T follicular helper cell (primary cell): ENCODE data around the gene NRIP2.
"Not testable (repeated sequence)": the region's sequence is repeated elsewhere in the genome, so short reads cannot be mapped to it uniquely, and the experiment has no call there.

ENCODE experiments used
- DNase-seq: peaks from one replicate; pipeline ENCODE4 v3.0.0-alpha.2; 2020; ENCODE audit warnings: low read depth
- total RNA-seq, 2 experiments: gene quantifications; one replicate each; lab custom pipeline; 2026; lab: John Stamatoyannopoulos, UW

Gene NRIP2
- total RNA-seq = 0 reads per million in 2 experiments

GRCh38 chr12:2834581-2835491, at the start of gene NRIP2:
Gene NRIP2 (minus strand): TSS chr12:2835035. CDS start chr12:2834983, 52 bp downstream.
- no peak for DNase-seq

- DNase-seq = no peak
These were observed 45.0 kb upstream of the NRIP2 start for GRCh38 chr12:2879853-2880252.

GRCh38 chr12:2877953-2878732, 43.3 kb upstream of the NRIP2 start:
- DNase-seq = no peak

GRCh38 chr12:2877047-2877952, 42.5 kb upstream of the NRIP2 start, which contains the start of the genes FOXM1 and RHNO1:
Gene FOXM1 (minus strand): TSS chr12:2877174. CDS start chr12:2874478, 2,696 bp downstream.
Gene RHNO1 (plus strand): TSS chr12:2877223. CDS start chr12:2885367, 8,144 bp downstream.
- DNase-seq = peak; percentile 81

- no peak for DNase-seq
These were observed 41.7 kb upstream of the NRIP2 start for GRCh38 chr12:2876431-2877046.

- not testable (repeated sequence) for DNase-seq
These were observed 34.3 kb upstream of the NRIP2 start for GRCh38 chr12:2868986-2869632.

- no peak for DNase-seq
These were observed 29.4 kb upstream of the NRIP2 start for GRCh38 chr12:2864198-2864597.

GRCh38 chr12:2863402-2863801, 28.6 kb upstream of the NRIP2 start:
- not testable (repeated sequence) for DNase-seq

GRCh38 chr12:2862876-2863275, 28.0 kb upstream of the NRIP2 start:
- DNase-seq = no peak

- no peak for DNase-seq
These were observed 25.3 kb upstream of the NRIP2 start for GRCh38 chr12:2860170-2860569.

GRCh38 chr12:2858944-2859421, 24.1 kb upstream of the NRIP2 start:
- no peak for DNase-seq

- no peak for DNase-seq
These were observed 23.5 kb upstream of the NRIP2 start for GRCh38 chr12:2858334-2858733.

GRCh38 chr12:2857576-2857975, 22.7 kb upstream of the NRIP2 start:
- no peak for DNase-seq

GRCh38 chr12:2857021-2857431, 22.2 kb upstream of the NRIP2 start, which contains the start of gene TEX52:
Gene TEX52 (minus strand): TSS chr12:2857039. CDS start chr12:2857026, 13 bp downstream.
- DNase-seq = no peak

- DNase-seq = no peak
These were observed 21.2 kb upstream of the NRIP2 start for GRCh38 chr12:2856051-2856450.

GRCh38 chr12:2855546-2855945, 20.7 kb upstream of the NRIP2 start:
- no peak for DNase-seq

- DNase-seq = no peak
These were observed 20.0 kb upstream of the NRIP2 start for GRCh38 chr12:2854669-2855453.

GRCh38 chr12:2853626-2854025, 18.8 kb upstream of the NRIP2 start:
- DNase-seq = no peak

GRCh38 chr12:2851931-2852330, 17.1 kb upstream of the NRIP2 start:
- no peak for DNase-seq
